ENCODE measurements around the gene CA4.

DNA sequence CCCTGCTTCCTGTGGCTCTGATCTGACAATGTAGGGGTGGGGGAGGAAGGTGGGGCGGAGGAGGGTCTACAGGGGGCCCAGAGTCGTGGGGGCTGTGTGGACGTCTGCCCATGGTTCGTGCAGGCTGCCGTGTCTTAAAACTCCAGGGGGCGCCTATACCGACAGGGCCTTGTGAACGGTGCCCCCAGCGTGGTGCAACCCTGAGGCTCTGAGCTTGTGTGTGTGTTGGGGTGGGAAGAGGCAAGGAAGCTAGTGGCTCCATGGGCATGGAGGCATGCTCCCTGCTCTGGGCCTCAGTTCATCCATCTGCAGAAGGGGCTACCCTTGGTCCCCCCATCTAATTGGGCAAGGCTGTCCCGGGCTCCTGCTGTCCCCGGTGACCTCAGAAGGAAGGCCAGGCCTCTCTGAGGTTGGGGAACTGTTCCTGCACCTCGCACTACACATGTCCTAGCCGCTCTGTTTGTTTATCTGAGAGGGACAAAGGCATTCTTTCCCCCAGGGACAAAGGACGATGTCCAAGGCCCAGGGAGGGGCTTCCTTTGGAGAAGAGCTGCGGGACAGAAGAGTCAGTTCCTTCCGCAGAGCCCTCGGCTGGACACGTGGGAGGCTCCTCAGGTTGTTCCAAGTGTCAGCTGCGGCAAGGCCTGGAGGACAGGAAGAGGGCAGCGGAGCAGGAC, 13.5 kb downstream of the CA4 start:
- no peak for TF ChIP-seq POLR2AphosphoS5 (IDR thresholded peaks at IDR 0.05)
- TF ChIP-seq, protein P1, sequence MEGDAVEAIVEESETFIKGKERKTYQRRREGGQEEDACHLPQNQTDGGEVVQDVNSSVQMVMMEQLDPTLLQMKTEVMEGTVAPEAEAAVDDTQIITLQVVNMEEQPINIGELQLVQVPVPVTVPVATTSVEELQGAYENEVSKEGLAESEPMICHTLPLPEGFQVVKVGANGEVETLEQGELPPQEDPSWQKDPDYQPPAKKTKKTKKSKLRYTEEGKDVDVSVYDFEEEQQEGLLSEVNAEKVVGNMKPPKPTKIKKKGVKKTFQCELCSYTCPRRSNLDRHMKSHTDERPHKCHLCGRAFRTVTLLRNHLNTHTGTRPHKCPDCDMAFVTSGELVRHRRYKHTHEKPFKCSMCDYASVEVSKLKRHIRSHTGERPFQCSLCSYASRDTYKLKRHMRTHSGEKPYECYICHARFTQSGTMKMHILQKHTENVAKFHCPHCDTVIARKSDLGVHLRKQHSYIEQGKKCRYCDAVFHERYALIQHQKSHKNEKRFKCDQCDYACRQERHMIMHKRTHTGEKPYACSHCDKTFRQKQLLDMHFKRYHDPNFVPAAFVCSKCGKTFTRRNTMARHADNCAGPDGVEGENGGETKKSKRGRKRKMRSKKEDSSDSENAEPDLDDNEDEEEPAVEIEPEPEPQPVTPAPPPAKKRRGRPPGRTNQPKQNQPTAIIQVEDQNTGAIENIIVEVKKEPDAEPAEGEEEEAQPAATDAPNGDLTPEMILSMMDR (IDR thresholded peaks at IDR 0.05): no peak
